ACC112 (cell line): Measurements from ENCODE around the gene ATAD3B.

Experiments
- H2AFZ ChIP-seq: fragments of 200-600 bp; sonication (generic); one replicate; pipeline ENCODE4 v1.6.0; 2017; ENCODE audit warnings: antibody characterized with exemption, low read length; ENCODE audit not compliant: unreplicated experiment
- H3K27ac ChIP-seq: fragments of 200-600 bp; sonication (generic); 2 replicates; pipeline ENCODE4 v1.5.1; 2014; ENCODE audit warnings: low read depth, mild to moderate bottlenecking, antibody characterized with exemption, low read length, moderate library complexity
- H3K27me3 ChIP-seq: fragments of 200-600 bp; sonication (generic); 2 replicates; pipeline ENCODE4 v1.6.1; 2014; ENCODE audit warnings: mild to moderate bottlenecking, antibody characterized with exemption, low read length, moderate library complexity, mixed read lengths; ENCODE audit not compliant: insufficient read depth
- H3K36me3 ChIP-seq: fragments of 200-600 bp; sonication (generic); 2 replicates; pipeline ENCODE4 v1.6.1; 2016; ENCODE audit warnings: mild to moderate bottlenecking, antibody characterized with exemption, low read length, moderate library complexity, mixed read lengths; ENCODE audit not compliant: insufficient read depth
- H3K4me1 ChIP-seq: fragments of 200-600 bp; sonication (generic); one replicate; pipeline ENCODE4 v1.6.1; 2016; ENCODE audit warnings: low read length, mixed read lengths; ENCODE audit not compliant: insufficient read depth, unreplicated experiment, control insufficient read depth
- H3K4me3 ChIP-seq: fragments of 200-600 bp; sonication (generic); 2 replicates; pipeline ENCODE4 v1.5.1; 2014; ENCODE audit warnings: mild to moderate bottlenecking, low read depth, low read length
- H3K79me2 ChIP-seq: fragments of 200-600 bp; sonication (generic); one replicate; pipeline ENCODE4 v1.6.0; 2016; ENCODE audit warnings: low read length; ENCODE audit not compliant: control insufficient read depth, unreplicated experiment, insufficient read depth

The ATAD3B gene

GRCh38 chr1:1434131-1434823 is 37.3 kb upstream of the ATAD3B start:
- Histone ChIP-seq H3K4me3 (no peak overlapping the region), H3K27ac (no peak overlapping the region), H3K4me1 (peaks cover 19% of the 10 kb centered on the region), H3K27me3 (peaks cover 22% of the 10 kb centered on the region; the same call in 1 of the 2 replicates), H3K36me3 (no peaks in the 10 kb centered on the region), H3K79me2 (no peaks in the 10 kb centered on the region), H2AFZ (no peak overlapping the region)

GRCh38 chr1:1434824-1435105 is 36.8 kb upstream of the ATAD3B start:
- Histone ChIP-seq H3K4me1 (peaks cover 19% of the 10 kb centered on the region), H3K4me3 (no peak overlapping the region), H3K79me2 (no peaks in the 10 kb centered on the region), H3K27me3 (peaks cover 22% of the 10 kb centered on the region; the same call in 1 of the 2 replicates), H3K27ac (no peak overlapping the region), H3K36me3 (no peaks in the 10 kb centered on the region), H2AFZ (no peak overlapping the region)

- Histone ChIP-seq H2AFZ (no peak within 1 kb of the TSS), H3K27me3 (peaks cover 22% of the 10 kb centered on the region; the same call in 1 of the 2 replicates), H3K79me2 (no peaks in the 10 kb centered on the region), H3K4me1 (peaks cover 14% of the 10 kb centered on the region), H3K27ac (no peak within 1 kb of the TSS), H3K36me3 (no peaks in the 10 kb centered on the region), H3K4me3 (peak within 1 kb of the TSS; percentile 60)
These were observed 36.3 kb upstream of the ATAD3B start, which contains the start of gene VWA1 for GRCh38 chr1:1435106-1435903. VWA1 (plus strand) TSS chr1:1435690; CDS start chr1:1435749, 59 bp downstream.

GRCh38 chr1:1435911-1436629 is 35.5 kb upstream of the ATAD3B start:
- peaks cover 22% of the 10 kb centered on the region; the same call in 1 of the 2 replicates for H3K27me3 ChIP-seq
- no peak overlapping the region for H2AFZ ChIP-seq
- peak overlapping the region; percentile 60 for H3K4me3 ChIP-seq
- H3K79me2 ChIP-seq, result no peaks in the 10 kb centered on the region
- H3K4me1 ChIP-seq, result peaks cover 10% of the 10 kb centered on the region
- no peak overlapping the region for H3K27ac ChIP-seq
- H3K36me3 ChIP-seq, result no peaks in the 10 kb centered on the region

GRCh38 chr1:1436630-1437032 is 34.9 kb upstream of the ATAD3B start:
- Histone ChIP-seq H2AFZ (no peak overlapping the region), H3K4me3 (no peak overlapping the region), H3K36me3 (no peaks in the 10 kb centered on the region), H3K79me2 (no peaks in the 10 kb centered on the region), H3K4me1 (peaks cover 6% of the 10 kb centered on the region), H3K27ac (no peak overlapping the region), H3K27me3 (peaks cover 22% of the 10 kb centered on the region; the same call in 1 of the 2 replicates)

GRCh38 chr1:1437033-1437903 is 34.3 kb upstream of the ATAD3B start:
- Histone ChIP-seq H3K4me1 (peaks cover 3% of the 10 kb centered on the region), H3K4me3 (no peak overlapping the region), H3K27ac (no peak overlapping the region), H3K27me3 (peaks cover 22% of the 10 kb centered on the region; the same call in 1 of the 2 replicates), H3K36me3 (no peaks in the 10 kb centered on the region), H2AFZ (no peak overlapping the region), H3K79me2 (no peaks in the 10 kb centered on the region)

GRCh38 chr1:1437904-1438376 is 33.6 kb upstream of the ATAD3B start:
- H2AFZ ChIP-seq, result no peak overlapping the region
- H3K79me2 ChIP-seq, result no peaks in the 10 kb centered on the region
- peaks cover 22% of the 10 kb centered on the region; the same call in 1 of the 2 replicates for H3K27me3 ChIP-seq
- no peak overlapping the region for H3K27ac ChIP-seq
- H3K4me3 ChIP-seq, result no peak overlapping the region
- H3K36me3 ChIP-seq, result no peaks in the 10 kb centered on the region
- H3K4me1 ChIP-seq, result peaks cover 3% of the 10 kb centered on the region

- no peaks in the 10 kb centered on the region for H3K79me2 ChIP-seq
- no peak overlapping the region for H2AFZ ChIP-seq
- H3K36me3 ChIP-seq, result no peaks in the 10 kb centered on the region
- no peak overlapping the region for H3K4me3 ChIP-seq
- H3K27me3 ChIP-seq, result peaks cover 22% of the 10 kb centered on the region; the same call in 1 of the 2 replicates
- no peak overlapping the region for H3K27ac ChIP-seq
- H3K4me1 ChIP-seq, result no peaks in the 10 kb centered on the region
These were observed 32.8 kb upstream of the ATAD3B start for GRCh38 chr1:1438531-1439381.

- H3K4me1 ChIP-seq, result no peaks in the 10 kb centered on the region
- no peaks in the 10 kb centered on the region for H3K79me2 ChIP-seq
- H2AFZ ChIP-seq, result no peak overlapping the region
These were observed 31.9 kb upstream of the ATAD3B start for GRCh38 chr1:1439546-1440261.

More at GRCh38 chr1:1439546-1440261, 31.9 kb upstream of the ATAD3B start:
- Histone ChIP-seq H3K4me3 (no peak overlapping the region), H3K36me3 (no peaks in the 10 kb centered on the region), H3K27me3 (peaks cover 22% of the 10 kb centered on the region; the same call in 1 of the 2 replicates), H3K27ac (no peak overlapping the region)
